Ramos (cell line): Measurements from ENCODE around the gene SLITRK3.

Experiments used
- in situ Hi-C: fragments of 300-500 bp; cut with MboI; formaldehyde crosslinking; loops from one replicate; pipeline ENCODE4 v1.14.3; 2022; ENCODE audit warnings: low sequenced_read_pairs; ENCODE audit not compliant: unreplicated experiment

SLITRK3 gene

GRCh38 chr3:165195640-165196576, at the start of gene SLITRK3:
SLITRK3 (minus strand) TSS chr3:165196384; CDS start chr3:165190830, 5,554 bp downstream.
- in situ Hi-C loops = loop anchor here (25.0 kb wide), 1 partner anchor 1284 kb away; no protein-coding TSS in a partner anchor

- in situ Hi-C loops = no loop called here
Measured at GRCh38 chr3:165243597-165243996, 47.4 kb upstream of the SLITRK3 start.

GRCh38 chr3:165233501-165234195, 37.5 kb upstream of the SLITRK3 start:
- in situ Hi-C loops = no loop called here

- in situ Hi-C loops = no loop called here
Measured at GRCh38 chr3:165225604-165226003, 29.4 kb upstream of the SLITRK3 start.

GRCh38 chr3:165217739-165218138, 21.6 kb upstream of the SLITRK3 start:
- in situ Hi-C loops = no loop called here

GRCh38 chr3:165212580-165212979, 16.4 kb upstream of the SLITRK3 start:
- in situ Hi-C loops = no loop called here

GRCh38 chr3:165211721-165212120, 15.5 kb upstream of the SLITRK3 start:
- in situ Hi-C loops = no loop called here

- in situ Hi-C loops = no loop called here
Measured at GRCh38 chr3:165210727-165211126, 14.5 kb upstream of the SLITRK3 start.

GRCh38 chr3:165210132-165210531, 13.9 kb upstream of the SLITRK3 start:
- in situ Hi-C loops = no loop called here

GRCh38 chr3:165206454-165207266, 10.5 kb upstream of the SLITRK3 start:
- in situ Hi-C loops = no loop called here

GRCh38 chr3:165204445-165204844, 8.3 kb upstream of the SLITRK3 start:
- in situ Hi-C loops = no loop called here

GRCh38 chr3:165202995-165203394, 6.8 kb upstream of the SLITRK3 start:
- in situ Hi-C loops = no loop called here

- in situ Hi-C loops = no loop called here
Measured at GRCh38 chr3:165201964-165202363, 5.8 kb upstream of the SLITRK3 start.

- in situ Hi-C loops = loop anchor here (25.0 kb wide), 1 partner anchor 1285 kb away; no protein-coding TSS in a partner anchor
Measured at GRCh38 chr3:165197481-165197800, 1.3 kb upstream of the SLITRK3 start.

- in situ Hi-C loops = loop anchor here (25.0 kb wide), 1 partner anchor 1285 kb away; no protein-coding TSS in a partner anchor
Measured at GRCh38 chr3:165196577-165197480, 645 bp upstream of the SLITRK3 start.

- in situ Hi-C loops = loop anchor here (25.0 kb wide), 1 partner anchor 1283 kb away; no protein-coding TSS in a partner anchor
Measured at GRCh38 chr3:165195241-165195639, 944 bp downstream of the SLITRK3 start.

GRCh38 chr3:165194511-165195240, 1.5 kb downstream of the SLITRK3 start:
- in situ Hi-C loops = loop anchor here (25.0 kb wide), 1 partner anchor 1282 kb away; no protein-coding TSS in a partner anchor
